Nephron progenitor cell (in vitro differentiated cells): ENCODE measurements around the gene ASXL2.
A peak's percentile ranks its signal among the peaks of the same experiment; 100 is the strongest.

Source experiments
- DNase-seq: peaks from one replicate; pipeline ENCODE4 v3.0.0; 2021
- H3K27ac Mint-ChIP-seq: 2 replicates; pipeline ENCODE4 v1.8.0; 2021; ENCODE audit warnings: mild to moderate bottlenecking, moderate library complexity, mixed read lengths
- H3K27me3 Mint-ChIP-seq: 2 replicates; pipeline ENCODE4 v1.8.0; 2021; ENCODE audit warnings: mild to moderate bottlenecking, low read depth, mixed read lengths; ENCODE audit not compliant: poor library complexity
- H3K36me3 Mint-ChIP-seq: 2 replicates; pipeline ENCODE4 v1.8.0; 2021; ENCODE audit warnings: low read depth, mixed read lengths
- H3K4me1 Mint-ChIP-seq: 2 replicates; pipeline ENCODE4 v1.8.0; 2021; ENCODE audit warnings: mixed read lengths
- H3K4me3 Mint-ChIP-seq: 2 replicates; pipeline ENCODE4 v1.8.0; 2021; ENCODE audit warnings: mild to moderate bottlenecking, moderate library complexity, mixed read lengths
- H3K9me3 Mint-ChIP-seq: 2 replicates; pipeline ENCODE4 v1.8.0; 2021; ENCODE audit warnings: mild to moderate bottlenecking, moderate library complexity, mixed read lengths
- CTCF ChIP-seq: fragments of 200-600 bp; sonication (generic); IDR thresholded peaks from 2 replicates; pipeline ENCODE4 v1.5.0; 2021; ENCODE audit warnings: antibody characterized with exemption

The ASXL2 gene

GRCh38 chr2:25772078-25772477, 106.2 kb downstream of the ASXL2 start:
- Mint-ChIP-seq H3K9me3 (peaks cover 4% of the 10 kb centered on the region), H3K36me3 (peaks cover 60% of the 10 kb centered on the region)

GRCh38 chr2:25763575-25763974, 114.7 kb downstream of the ASXL2 start:
- peaks cover 76% of the 10 kb centered on the region for H3K36me3 Mint-ChIP-seq
- DNase-seq, result no peak
- no peaks in the 10 kb centered on the region for H3K4me1 Mint-ChIP-seq
- no peaks in the 10 kb centered on the region for H3K9me3 Mint-ChIP-seq
- no peak overlapping the region for H3K4me3 Mint-ChIP-seq
- no peaks in the 10 kb centered on the region for H3K27me3 Mint-ChIP-seq
- H3K27ac Mint-ChIP-seq, result no peak overlapping the region
- TF ChIP-seq CTCF, result no peak

More at GRCh38 chr2:25772078-25772477, 106.2 kb downstream of the ASXL2 start:
- no peak for DNase-seq
- H3K27me3 Mint-ChIP-seq, result no peaks in the 10 kb centered on the region
- no peak overlapping the region for H3K4me3 Mint-ChIP-seq
- no peak overlapping the region for H3K27ac Mint-ChIP-seq
- no peaks in the 10 kb centered on the region for H3K4me1 Mint-ChIP-seq
- TF ChIP-seq CTCF, result no peak

GRCh38 chr2:25760297-25760696, 118.0 kb downstream of the ASXL2 start:
- no peak overlapping the region for H3K4me3 Mint-ChIP-seq
- DNase-seq, result no peak
- no peaks in the 10 kb centered on the region for H3K4me1 Mint-ChIP-seq
- no peak for TF ChIP-seq CTCF
- H3K9me3 Mint-ChIP-seq, result no peaks in the 10 kb centered on the region
- peaks cover 56% of the 10 kb centered on the region for H3K36me3 Mint-ChIP-seq
- no peaks in the 10 kb centered on the region for H3K27me3 Mint-ChIP-seq
- H3K27ac Mint-ChIP-seq, result no peak overlapping the region

- TF ChIP-seq CTCF, result no peak
- Mint-ChIP-seq H3K27ac (peak overlapping the region; percentile 71), H3K4me3 (no peak overlapping the region), H3K4me1 (no peaks in the 10 kb centered on the region), H3K36me3 (peaks cover 61% of the 10 kb centered on the region), H3K9me3 (no peaks in the 10 kb centered on the region), H3K27me3 (no peaks in the 10 kb centered on the region)
- no peak for DNase-seq
These were observed 119.9 kb downstream of the ASXL2 start for GRCh38 chr2:25758348-25758747.

GRCh38 chr2:25757906-25758305, 120.4 kb downstream of the ASXL2 start:
- DNase-seq, result no peak
- no peak overlapping the region for H3K27ac Mint-ChIP-seq
- no peaks in the 10 kb centered on the region for H3K9me3 Mint-ChIP-seq
- peaks cover 62% of the 10 kb centered on the region for H3K36me3 Mint-ChIP-seq
- H3K27me3 Mint-ChIP-seq, result no peaks in the 10 kb centered on the region
- H3K4me1 Mint-ChIP-seq, result no peaks in the 10 kb centered on the region
- TF ChIP-seq CTCF, result no peak
- no peak overlapping the region for H3K4me3 Mint-ChIP-seq

- Mint-ChIP-seq H3K36me3 (peaks cover 59% of the 10 kb centered on the region), H3K4me3 (no peak overlapping the region), H3K27ac (no peak overlapping the region), H3K27me3 (no peaks in the 10 kb centered on the region), H3K4me1 (no peaks in the 10 kb centered on the region), H3K9me3 (no peaks in the 10 kb centered on the region)
- no peak for DNase-seq
- no peak for TF ChIP-seq CTCF
These were observed 121.8 kb downstream of the ASXL2 start for GRCh38 chr2:25756536-25756935.
